Spleen (tissue), 11 donors: Measurements from ENCODE around the gene NUP210. TPM values are rescaled to one million over a fixed set of nuclear protein-coding genes. Genes with fewer than 3 reads are reported as not detected.
A peak's percentile ranks its signal among the peaks of the same experiment; 100 is the strongest.

Experiments used
- DNase-seq: peaks from one replicate; pipeline ENCODE4 v3.0.0-alpha.2; 2020
- H3K27ac ChIP-seq, 8 donors: fragments of 200-600 bp; sonication (generic) in 7 of 8; 1 replicate in 4 of 8; 2 replicates in 4 of 8; pipeline versions ENCODE4 v1.5.0 to v1.8.0; 2016 to 2021; ENCODE audit warnings: inconsistent platforms in 4 of 8, mild to moderate bottlenecking in 4 of 8, moderate library complexity in 1 of 8
- H3K27me3 ChIP-seq, 7 donors: fragments of 200-600 bp; sonication (generic) in 6 of 7; replicated peaks in 1 of 7; 1 replicate in 4 of 7; 2 replicates in 3 of 7; pipeline versions ENCODE4 v1.5.0 to v1.8.0; 2016 to 2021; ENCODE audit warnings: inconsistent platforms in 3 of 7, mild to moderate bottlenecking in 1 of 7
- H3K36me3 ChIP-seq, 6 donors: fragments of 200-600 bp; sonication (generic) in 5 of 6; 1 replicate in 4 of 6; 2 replicates in 2 of 6; pipeline versions ENCODE4 v1.5.0 to v1.8.0; 2016 to 2021; ENCODE audit warnings: inconsistent platforms in 2 of 6
- H3K4me1 ChIP-seq, 6 donors: fragments of 200-600 bp; sonication (generic) in 5 of 6; 1 replicate in 3 of 6; 2 replicates in 3 of 6; pipeline versions ENCODE4 v1.5.0 to v1.8.0; 2016 to 2021; ENCODE audit warnings: inconsistent platforms in 3 of 6
- H3K4me3 ChIP-seq, 8 donors: fragments of 200-600 bp; sonication (generic) in 7 of 8; 1 replicate in 4 of 8; 2 replicates in 4 of 8; pipeline versions ENCODE4 v1.5.0 to v1.8.0; 2016 to 2021; ENCODE audit warnings: inconsistent platforms in 4 of 8, mild to moderate bottlenecking in 4 of 8, moderate library complexity in 2 of 8
- H3K9me3 ChIP-seq, 8 donors: fragments of 200-600 bp; sonication (generic) in 7 of 8; 1 replicate in 4 of 8; 2 replicates in 4 of 8; pipeline versions ENCODE4 v1.5.0 to v1.8.0; 2016 to 2021; ENCODE audit warnings: inconsistent platforms in 4 of 8
- CTCF ChIP-seq, 11 experiments: fragments of 200-600 bp in 7 of 11; fragments of 450-650 bp in 4 of 11; sonication (generic) in 4 of 11; IDR thresholded peaks in 8 of 11; conservative IDR thresholded peaks in 3 of 11; 1 replicate in 7 of 11; 2 replicates in 4 of 11; pipeline versions ENCODE4 v1.4.0 to v1.8.0; 2016 to 2021; ENCODE audit warnings: antibody characterized with exemption in 11 of 11, inconsistent platforms in 4 of 11, mild to moderate bottlenecking in 1 of 11
- POLR2A ChIP-seq, 3 donors: fragments of 450-650 bp; IDR thresholded peaks; one replicate each; pipeline ENCODE4 v1.5.1; 2017; ENCODE audit warnings: antibody characterized with exemption in 3 of 3, mild to moderate bottlenecking in 1 of 3
- POLR2AphosphoS5 ChIP-seq, 3 donors: sonication (generic); formaldehyde crosslinking; IDR thresholded peaks; one replicate each; pipeline ENCODE4 v1.5.1; 2017; ENCODE audit warnings: antibody characterized with exemption in 3 of 3
- WGBS, 5 donors: extraction: QIAGEN DNeasy Blood & Tissue Kit in 3 of 5; methylation state at CpG; one replicate each; pipeline versions ENCODE4 v1.1.5 to v1.1.7; 2013 to 2018; 5-methylcytosine and 5-hydroxymethylcytosine counted together
- intact Hi-C: fragments of 100-400 bp; cut with DNase I; formaldehyde crosslinking; loops from one replicate; pipeline ENCODE4 v1.15.0; 2023; ENCODE audit warnings: low total_unique reads
- polyA plus RNA-seq, 3 donors: library from polyadenylated mRNA; stranded (reverse); fragments of 200-250 nt; gene quantifications; one replicate each; pipeline ENCODE4 v1.2.1, GENCODE V29; 2013
- total RNA-seq, 7 donors: library from RNA; depleted of rRNA in 3 of 7; stranded (reverse); fragments of >200 nt in 3 of 7; fragmentation: NEBNext Ultra II Directional in 4 of 7; extraction: Animal tissue kit (Norgen Biotek cat#: 25700) in 4 of 7; gene quantifications; one replicate each; pipeline versions ENCODE4 v1.1.0 to v1.2.1, GENCODE V29; 2016 to 2021
- donor health status: healthy with polysubstance abuse.
- donor health status: DM: no; HTN: no; CAD: no; lungs with moderate emphysema.
- donor health status: DM: no; HTN: no; CAD: no.
- donor health status: Bipolar disorder and iron deficiency.
- donor health status: healthy.
- donor health status: DM: no; HTN: no; CAD: no.
- donor health status: DM: yes; HTN: yes; CAD: no.

Gene NUP210
- total and polyA plus RNA-seq, 10 donors, result 20.1 to 76.8 (median 58.2) TPM

GRCh38 chr3:13463618-13464400 lies 43.7 kb upstream of the NUP210 start:
- Histone ChIP-seq H3K4me1 (no peaks in the 10 kb centered on the region), H3K27me3 (peaks cover 0 to 16% (median 0%) of the 10 kb centered on the region in 7 donors), H3K36me3 (no peaks in the 10 kb centered on the region), H3K9me3 (no peaks in the 10 kb centered on the region), H3K4me3 (no peak overlapping the region), H3K27ac (no peak overlapping the region)
- DNase-seq, result peak; percentile 41
- 84 to 93% (median 89%) methylated on average over 11 of the region's 11 CpGs for WGBS, 5 donors
- intact Hi-C loops, result no loop called here
- TF ChIP-seq POLR2AphosphoS5 (IDR thresholded peaks at IDR 0.05) (no peak), POLR2A (IDR thresholded peaks at IDR 0.05) (no peak), CTCF (IDR thresholded peaks at IDR 0.05 in 8 of 11, conservative IDR thresholded peaks at IDR 0.05 in 3 of 11) (no peak)

- H3K9me3 ChIP-seq, result no peaks in the 10 kb centered on the region
- no peak overlapping the region for H3K27ac ChIP-seq
- DNase-seq, result peak; percentile 21
- H3K4me3 ChIP-seq, result no peak overlapping the region
- intact Hi-C loops, result no loop called here
- TF ChIP-seq CTCF (IDR thresholded peaks at IDR 0.05 in 8 of 11, conservative IDR thresholded peaks at IDR 0.05 in 3 of 11), result no peak
- no peak for TF ChIP-seq POLR2A (IDR thresholded peaks at IDR 0.05)
- TF ChIP-seq POLR2AphosphoS5 (IDR thresholded peaks at IDR 0.05), result no peak
- 58 to 78% (median 71%) methylated on average over 5 of the region's 5 CpGs for WGBS, 5 donors
- H3K27me3 ChIP-seq, result peaks cover 0 to 16% (median 0%) of the 10 kb centered on the region in 7 donors
- no peaks in the 10 kb centered on the region for H3K4me1 ChIP-seq
- H3K36me3 ChIP-seq, result no peaks in the 10 kb centered on the region
Measured at GRCh38 chr3:13462822-13463221, 42.7 kb upstream of the NUP210 start.

GRCh38 chr3:13462125-13462629 lies 42.1 kb upstream of the NUP210 start:
- no peak for DNase-seq

More at GRCh38 chr3:13462125-13462629, 42.1 kb upstream of the NUP210 start:
- 79 to 95% (median 88%) methylated on average over 8 of the region's 8 CpGs for WGBS, 5 donors
- Histone ChIP-seq H3K27me3 (peaks cover 0 to 16% (median 0%) of the 10 kb centered on the region in 7 donors), H3K27ac (no peak overlapping the region), H3K4me3 (no peak overlapping the region), H3K36me3 (no peaks in the 10 kb centered on the region), H3K4me1 (no peaks in the 10 kb centered on the region), H3K9me3 (no peaks in the 10 kb centered on the region)
- no peak for TF ChIP-seq POLR2A (IDR thresholded peaks at IDR 0.05)
- TF ChIP-seq POLR2AphosphoS5 (IDR thresholded peaks at IDR 0.05), result no peak
- TF ChIP-seq CTCF (IDR thresholded peaks at IDR 0.05 in 8 of 11, conservative IDR thresholded peaks at IDR 0.05 in 3 of 11), result no peak
- intact Hi-C loops, result no loop called here
